AG09319 (cell line): ENCODE data around the gene C2orf80.

Source experiments
- DNase-seq: peaks from one replicate; pipeline ENCODE4 v3.0.0-alpha.2; 2010; ENCODE audit warnings: low read depth; ENCODE audit errors: extremely low read depth
- TF ChIP-seq, protein P1 (sequence below): IDR thresholded peaks from 2 replicates; pipeline ENCODE4 v1.5.1; 2011; ENCODE audit warnings: low read depth, mild to moderate bottlenecking, inconsistent platforms, low read length, moderate library complexity

The C2orf80 gene

DNA sequence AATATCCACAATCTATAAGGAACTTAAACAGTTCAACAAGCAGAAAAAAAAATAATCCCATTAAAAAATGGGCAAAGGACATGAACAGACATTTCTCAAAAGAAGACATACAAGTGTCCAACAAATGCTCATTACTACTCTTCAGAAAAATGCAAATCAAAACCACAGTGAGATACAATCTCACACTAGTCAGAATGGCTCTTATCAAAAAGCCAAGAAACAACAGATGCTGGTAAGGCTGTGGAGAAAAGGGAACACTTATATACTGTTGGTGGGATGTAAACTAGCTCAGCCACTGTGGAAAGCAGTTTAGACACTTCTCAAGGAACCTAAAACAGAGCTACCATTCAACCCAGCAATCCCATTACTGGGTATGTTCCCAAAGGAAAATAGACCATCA lies 36.7 kb downstream of the C2orf80 start:
- TF ChIP-seq, protein P1, sequence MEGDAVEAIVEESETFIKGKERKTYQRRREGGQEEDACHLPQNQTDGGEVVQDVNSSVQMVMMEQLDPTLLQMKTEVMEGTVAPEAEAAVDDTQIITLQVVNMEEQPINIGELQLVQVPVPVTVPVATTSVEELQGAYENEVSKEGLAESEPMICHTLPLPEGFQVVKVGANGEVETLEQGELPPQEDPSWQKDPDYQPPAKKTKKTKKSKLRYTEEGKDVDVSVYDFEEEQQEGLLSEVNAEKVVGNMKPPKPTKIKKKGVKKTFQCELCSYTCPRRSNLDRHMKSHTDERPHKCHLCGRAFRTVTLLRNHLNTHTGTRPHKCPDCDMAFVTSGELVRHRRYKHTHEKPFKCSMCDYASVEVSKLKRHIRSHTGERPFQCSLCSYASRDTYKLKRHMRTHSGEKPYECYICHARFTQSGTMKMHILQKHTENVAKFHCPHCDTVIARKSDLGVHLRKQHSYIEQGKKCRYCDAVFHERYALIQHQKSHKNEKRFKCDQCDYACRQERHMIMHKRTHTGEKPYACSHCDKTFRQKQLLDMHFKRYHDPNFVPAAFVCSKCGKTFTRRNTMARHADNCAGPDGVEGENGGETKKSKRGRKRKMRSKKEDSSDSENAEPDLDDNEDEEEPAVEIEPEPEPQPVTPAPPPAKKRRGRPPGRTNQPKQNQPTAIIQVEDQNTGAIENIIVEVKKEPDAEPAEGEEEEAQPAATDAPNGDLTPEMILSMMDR, result no peak
- no peak for DNase-seq

DNA sequence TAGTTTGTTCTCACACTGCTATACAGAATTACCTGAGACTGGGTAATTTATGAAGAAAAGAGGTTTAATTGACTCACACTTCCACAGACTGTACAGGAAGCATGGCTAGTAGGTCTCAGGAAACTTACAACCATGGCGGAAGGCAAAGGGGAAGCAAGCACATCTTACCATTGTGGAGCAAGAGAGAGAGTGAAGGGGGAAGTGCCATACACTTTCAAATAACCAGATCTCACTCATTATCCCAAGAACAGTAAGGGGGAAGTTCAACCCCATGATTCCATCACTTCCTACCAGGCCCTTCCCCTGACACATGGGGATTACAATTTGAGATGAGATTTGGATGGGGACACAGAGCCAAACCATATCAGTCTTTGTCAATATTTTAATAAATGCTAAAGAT lies 38.9 kb downstream of the C2orf80 start:
- DNase-seq, result no peak
- TF ChIP-seq, protein P1, result no peak

DNA sequence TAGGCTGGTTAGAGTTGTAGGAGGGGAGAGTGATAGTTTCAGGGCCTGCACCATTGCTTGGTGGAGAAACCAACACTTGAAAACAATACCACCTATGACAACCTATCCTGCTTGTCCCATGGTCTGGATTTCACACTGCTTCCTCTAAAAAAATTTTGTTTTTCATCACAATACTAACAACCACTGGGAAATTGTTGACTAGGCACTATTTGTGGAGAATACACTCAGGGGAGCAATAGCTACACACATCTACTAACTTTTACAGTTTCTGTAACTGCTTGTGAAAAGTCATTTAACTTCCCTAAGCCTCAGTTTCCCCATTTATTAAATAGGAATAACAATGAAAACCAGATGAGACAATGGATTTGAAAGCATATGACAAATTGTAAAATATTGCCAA lies 39.7 kb downstream of the C2orf80 start:
- TF ChIP-seq, protein P1, result no peak
- DNase-seq, result no peak

DNA sequence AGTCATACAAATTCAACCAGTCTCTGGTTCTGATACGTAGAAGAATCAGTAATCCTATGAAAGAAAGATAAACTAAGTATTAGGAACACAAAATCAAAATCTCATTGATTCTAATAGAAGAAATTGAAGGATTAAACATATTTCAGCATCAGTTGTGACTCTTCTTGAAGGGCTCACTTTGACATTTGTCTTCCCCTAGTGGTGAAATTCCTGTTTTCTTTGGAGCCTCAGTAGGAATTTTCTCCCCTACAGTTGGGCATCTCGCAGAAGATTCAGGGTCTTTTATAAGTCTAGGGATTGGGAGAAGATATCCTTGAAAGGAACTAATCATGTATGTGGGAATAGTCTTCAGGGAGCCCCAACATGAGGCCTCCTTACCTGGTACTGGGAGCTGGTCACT lies 41.0 kb downstream of the C2orf80 start:
- TF ChIP-seq, protein P1, result no peak
- no peak for DNase-seq

DNA sequence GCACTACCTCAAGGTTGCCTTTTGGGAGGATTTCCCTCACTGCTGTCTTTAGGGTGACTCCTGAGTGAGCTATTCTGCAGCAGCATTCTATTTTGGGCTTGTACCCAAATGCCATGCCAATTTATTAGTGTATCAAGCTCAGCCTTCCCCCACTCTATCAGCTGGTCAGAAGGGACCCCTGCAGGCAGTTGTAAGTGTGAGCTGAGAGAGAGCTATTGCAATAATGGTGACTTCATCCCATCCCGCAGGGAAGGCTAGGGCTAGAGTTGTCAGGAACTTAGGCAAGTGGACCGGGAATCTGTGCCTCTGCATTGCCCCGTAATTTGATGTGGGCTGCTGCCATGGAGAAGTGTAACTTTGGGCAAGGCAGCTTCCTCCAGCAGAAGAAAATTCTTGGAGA lies 42.1 kb downstream of the C2orf80 start:
- TF ChIP-seq, protein P1, result no peak
- no peak for DNase-seq

DNA sequence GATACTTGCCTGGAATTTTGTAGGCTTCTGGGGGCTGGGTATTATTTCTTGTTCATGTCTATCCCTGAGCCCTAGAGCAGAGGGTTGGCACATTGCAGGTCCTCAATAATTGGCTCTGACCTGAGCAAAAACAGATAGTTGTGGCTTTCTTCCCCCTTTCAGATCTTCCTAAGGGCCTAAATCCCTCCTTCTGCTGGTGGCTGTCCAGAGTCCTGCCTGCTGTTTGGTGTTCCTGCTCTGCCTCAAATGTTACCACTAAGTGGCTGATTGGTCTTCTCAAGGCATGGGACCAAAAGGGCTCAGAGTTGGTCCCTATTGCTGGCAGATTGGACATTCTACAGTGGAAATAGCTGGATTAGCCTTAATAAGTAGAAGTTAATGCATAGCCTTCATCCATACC lies 42.8 kb downstream of the C2orf80 start:
- DNase-seq, result no peak
- TF ChIP-seq, protein P1, result no peak

DNA sequence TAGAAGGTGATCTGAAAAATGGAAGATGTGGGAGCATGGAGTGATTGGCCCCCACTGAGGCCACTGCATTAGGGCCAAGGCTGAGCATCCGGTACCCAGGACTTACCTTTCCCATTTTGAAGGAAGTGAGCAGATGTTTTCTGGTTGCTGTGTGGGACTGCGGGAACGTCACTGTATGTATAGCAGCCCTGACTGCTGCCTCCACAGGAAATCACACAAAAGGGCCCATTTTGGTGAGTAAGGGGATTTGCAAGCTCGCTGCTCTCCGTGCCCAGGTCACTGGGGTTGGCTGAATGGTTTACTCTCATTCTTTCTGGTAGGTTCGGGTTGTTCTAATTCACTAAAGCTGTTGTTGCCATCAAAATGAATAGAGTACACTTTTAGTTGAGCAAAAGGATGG lies 43.8 kb downstream of the C2orf80 start, which contains the start of gene CRYGB:
Gene CRYGB (minus strand): TSS at position 153 of the 400 bp plus-strand sequence. CDS start 38 bp downstream, at position 115.
- no peak for DNase-seq
- TF ChIP-seq, protein P1, result no peak
